GM12878 (cell line): ENCODE measurements around the gene GNAZ. TPM values are rescaled to one million over a fixed set of nuclear protein-coding genes. Genes with fewer than 3 reads are reported as not detected.

Experiments
- ATAC-seq: fragments of 200-7000 bp; cut with Tn5 transposase; 3 replicates; pipeline ENCODE4 v1.9.1; 2020; ENCODE audit warnings: mild to moderate bottlenecking, moderate library complexity
- BruUV-seq: library from RNA; stranded (reverse); fragments of 400-500 nt; replicated peaks from 2 replicates; lab custom pipeline; 2021; lab: Mats Ljungman, UMichigan
- CTCF ChIA-PET: fragments of 300-600 bp; sonication (Branson Sonifier 250); formaldehyde crosslinking; extraction: SDS; loops from one replicate; lab custom pipeline; 2021; ENCODE audit warnings: inconsistent platforms; lab: Yijun Ruan, JAX
- POLR2A ChIA-PET: fragments of 350-600 bp; formaldehyde crosslinking; extraction: SDS; loops from one replicate; lab custom pipeline; 2021; ENCODE audit warnings: inconsistent platforms; lab: Charles Lee
- RAD21 ChIA-PET: fragments of 300-600 bp; sonication (Branson Sonifier 250); formaldehyde crosslinking; loops from one replicate; lab custom pipeline; 2023; ENCODE audit warnings: antibody characterized with exemption; ENCODE audit not compliant: unreplicated experiment; lab: Charles Lee
- SMC1A ChIA-PET: fragments of 300-600 bp; sonication (Branson Sonifier 250); formaldehyde crosslinking; loops from one replicate; lab custom pipeline; 2023; ENCODE audit not compliant: unreplicated experiment, uncharacterized antibody; lab: Charles Lee
- DNase-seq: peaks from one replicate; pipeline ENCODE4 v3.0.0-alpha.2; 2011; ENCODE audit warnings: low read depth, low spot score
- FAIRE-seq: peaks from 3 replicates; lab custom pipeline; 2011; peaks lifted over from hg19 to GRCh38; lab: Jason Lieb, UNC
- H2AFZ ChIP-seq: 2 replicates; pipeline ENCODE4 v1.6.0; 2011; ENCODE audit warnings: low read depth, low read length, control low read depth; ENCODE audit not compliant: control insufficient read depth
- H3K27ac ChIP-seq: 2 replicates; pipeline ENCODE4 v1.5.1; 2011; ENCODE audit warnings: control low read depth; ENCODE audit not compliant: control insufficient read depth, insufficient read depth
- H3K27me3 ChIP-seq, 2 experiments: replicated peaks in 1 of 2; 2 replicates each; pipeline versions ENCODE4 v1.6.0 to v1.6.1; 2011; ENCODE audit warnings: low read length in 1 of 2; ENCODE audit not compliant: control insufficient read depth in 2 of 2, insufficient read depth in 2 of 2
- H3K36me3 ChIP-seq, 2 experiments: 2 replicates each; pipeline ENCODE4 v1.5.1; 2011; ENCODE audit warnings: low read length in 1 of 2; ENCODE audit not compliant: control insufficient read depth in 2 of 2, insufficient read depth in 2 of 2
- H3K4me1 ChIP-seq: 2 replicates; pipeline ENCODE4 v1.6.1; 2011; ENCODE audit warnings: mild to moderate bottlenecking, low read length, moderate library complexity, mixed read lengths; ENCODE audit not compliant: control insufficient read depth, insufficient read depth
- H3K4me2 ChIP-seq: 2 replicates; pipeline ENCODE4 v1.6.0; 2011; ENCODE audit warnings: control low read depth; ENCODE audit not compliant: control insufficient read depth, insufficient read depth
- H3K4me3 ChIP-seq: fragments of 200-600 bp; sonication (generic); 2 replicates; pipeline ENCODE4 v1.5.1; 2016
- H3K79me2 ChIP-seq: 2 replicates; pipeline ENCODE4 v1.6.0; 2011; ENCODE audit warnings: low read length; ENCODE audit not compliant: control insufficient read depth, insufficient read depth
- H3K9ac ChIP-seq: 2 replicates; pipeline ENCODE4 v1.8.0; 2011; ENCODE audit warnings: low read length, control low read depth, mixed read lengths; ENCODE audit not compliant: control insufficient read depth, insufficient read depth
- H3K9me3 ChIP-seq: replicated peaks from 3 replicates; pipeline ENCODE4 v1.5.1; 2011; ENCODE audit warnings: mild to moderate bottlenecking, low read length; ENCODE audit not compliant: control insufficient read depth, insufficient read depth
- H4K20me1 ChIP-seq: 2 replicates; pipeline ENCODE4 v1.6.0; 2011; ENCODE audit not compliant: control insufficient read depth, insufficient read depth
- BCL11A ChIP-seq: IDR thresholded peaks from 2 replicates; pipeline ENCODE4 v1.6.1; 2011; ENCODE audit warnings: low read depth, low read length
- BCL3 ChIP-seq: IDR thresholded peaks from 2 replicates; pipeline ENCODE4 v1.6.1; 2011; ENCODE audit warnings: borderline replicate concordance, low read depth, mild to moderate bottlenecking, moderate library complexity, low read length; ENCODE audit not compliant: insufficient read depth, poor library complexity, severe bottlenecking
- E4F1 ChIP-seq: fragments of 450-650 bp; IDR thresholded peaks from 2 replicates; pipeline ENCODE4 v1.6.1; 2018; ENCODE audit warnings: borderline replicate concordance, mild to moderate bottlenecking; ENCODE audit not compliant: partially characterized antibody
- EP300 ChIP-seq, 2 experiments: fragments of 150-350 bp in 1 of 2; IDR thresholded peaks; 2 replicates each; pipeline ENCODE4 v1.6.1; 2011 to 2012; ENCODE audit warnings: low read depth in 2 of 2, low read length in 2 of 2, borderline replicate concordance in 1 of 2, improper control_type of control experiment in 1 of 2, inconsistent platforms in 1 of 2; ENCODE audit not compliant: control insufficient read depth in 1 of 2
- FOXK2 ChIP-seq: fragments of 450-650 bp; IDR thresholded peaks from 2 replicates; pipeline ENCODE4 v1.6.1; 2017; ENCODE audit warnings: mild to moderate bottlenecking, moderate library complexity
- HDAC2 ChIP-seq: fragments of 200-600 bp; sonication (generic); IDR thresholded peaks from 2 replicates; pipeline ENCODE4 v1.6.1; 2017
- KLF5 ChIP-seq: fragments of 450-650 bp; IDR thresholded peaks from 2 replicates; pipeline ENCODE4 v1.6.1; 2014; ENCODE audit warnings: mild to moderate bottlenecking; ENCODE audit not compliant: partially characterized antibody
- PAX5 ChIP-seq: IDR thresholded peaks from 2 replicates; pipeline ENCODE4 v1.6.1; 2011; ENCODE audit warnings: low read depth, low read length, borderline replicate concordance
- RAD21 ChIP-seq: IDR thresholded peaks from 2 replicates; pipeline ENCODE4 v1.6.1; 2011; ENCODE audit warnings: mild to moderate bottlenecking, low read depth, low read length, moderate library complexity; ENCODE audit not compliant: insufficient read depth
- RUNX3 ChIP-seq: IDR thresholded peaks from 2 replicates; pipeline ENCODE4 v1.6.1; 2012; ENCODE audit warnings: low read length, inconsistent platforms
- SMAD5 ChIP-seq: IDR thresholded peaks from 2 replicates; pipeline ENCODE4 v1.6.1; 2016; ENCODE audit warnings: antibody characterized with exemption, low read depth
- SPI1 ChIP-seq: IDR thresholded peaks from 2 replicates; pipeline ENCODE4 v1.6.1; 2011; ENCODE audit warnings: low read depth, mild to moderate bottlenecking, low read length, moderate library complexity, borderline replicate concordance; ENCODE audit not compliant: insufficient read depth
- TCF7 ChIP-seq: IDR thresholded peaks from 2 replicates; pipeline ENCODE4 v1.6.1; 2014; ENCODE audit warnings: antibody characterized with exemption, borderline replicate concordance
- YBX1 ChIP-seq: fragments of 450-650 bp; IDR thresholded peaks from 2 replicates; pipeline ENCODE4 v1.6.1; 2016; ENCODE audit warnings: antibody characterized with exemption
- ZNF592 ChIP-seq: fragments of 450-650 bp; IDR thresholded peaks from 2 replicates; pipeline ENCODE4 v1.6.1; 2017; ENCODE audit warnings: mild to moderate bottlenecking, moderate library complexity
- WGBS: methylation state at CpG from one replicate; pipeline ENCODE4 v1.1.6; 2016; ENCODE audit warnings: low lambda C conversion rate; ENCODE audit not compliant: insufficient replicate concordance, insufficient coverage; ENCODE audit errors: missing lambda C conversion rate; 5-methylcytosine and 5-hydroxymethylcytosine counted together
- in situ Hi-C: fragments of 300-500 bp; cut with MboI; formaldehyde crosslinking; loops from 9 replicates; pipeline ENCODE4 v1.14.3; 2018; ENCODE audit warnings: mixed read lengths
- intact Hi-C: fragments of 100-400 bp; cut with micrococcal nuclease; formaldehyde crosslinking; loops from one replicate; pipeline ENCODE4 v1.14.2; 2022; ENCODE audit not compliant: unreplicated experiment
- polyA plus RNA-seq, 11 experiments: library from polyadenylated mRNA; depleted of rRNA in 4 of 11; unstranded in 6 of 11; stranded (reverse) in 5 of 11; fragments of >200 nt; fragmentation: Nextera tagmentation in 4 of 11; fragmentation: Illumina TruSeq in 1 of 11; extraction: Ambion mirVana in 4 of 11; extraction: Trizol in 1 of 11; gene quantifications; 1 replicate in 1 of 11; 2 replicates in 10 of 11; pipeline versions ENCODE4 v1.2.1 to v1.2.3, GENCODE V29; 2011 to 2016; ENCODE audit warnings: inconsistent platforms in 2 of 11, missing spikeins in 2 of 11, low read depth in 1 of 11
- total RNA-seq, 4 experiments: library from RNA; depleted of rRNA in 3 of 4; stranded (reverse); fragments of >200 nt in 3 of 4; fragmentation: Illumina TruSeq in 1 of 4; extraction: Trizol in 1 of 4; gene quantifications; 2 replicates each; pipeline versions ENCODE4 v1.2.1 to v1.2.3, GENCODE V29; 2013 to 2021

Gene GNAZ
- total and polyA plus RNA-seq, 10 of the 15 experiments (the other 5 are each of a cell fraction or from before 2014, with no cell fraction given): 0.09 to 1.0 (median 0.44) TPM; not detected in 1

- H3K36me3 ChIP-seq: no peaks in the 10 kb centered on the region
- H3K27me3 ChIP-seq: no peaks in the 10 kb centered on the region
- SMC1A ChIA-PET: interaction anchor here (1.0 to 1.5 kb wide), 3 partner anchors 12 to 102 kb away, joined by 3 to 4 read pairs (median 4); no protein-coding TSS in a partner anchor
- POLR2A ChIA-PET: interaction anchor here (0.8 to 1.0 kb wide), 2 partner anchors 14 to 80 kb away, joined by 3 to 4 read pairs; partner anchors contain the start of gene RSPH14
- no peak overlapping the region for H3K9ac ChIP-seq
- RAD21 ChIA-PET: no interaction called here
- H3K4me1 ChIP-seq: no peaks in the 10 kb centered on the region
- H3K4me2 ChIP-seq: no peak overlapping the region
- intact Hi-C loops (no loop called here), in situ Hi-C loops (no loop called here)
- no peak overlapping the region for H3K27ac ChIP-seq
- H3K4me3 ChIP-seq: no peak overlapping the region
- FAIRE-seq (no peak), ATAC-seq (peak; percentile 27; the same call in 2 of the 3 replicates), DNase-seq (no peak)
- no peak overlapping the region for H2AFZ ChIP-seq
- CTCF ChIA-PET: interaction anchor here (1.1 to 2.7 kb wide), 2 partner anchors 10 to 102 kb away, joined by 4 to 13 read pairs; no protein-coding TSS in a partner anchor
- H3K79me2 ChIP-seq: no peaks in the 10 kb centered on the region
- H3K9me3 ChIP-seq: peaks cover 1% of the 10 kb centered on the region; the same call in 2 of the 3 replicates
- WGBS: 52% methylated on average over 16 of the region's 16 CpGs
- BruUV-seq: no TSS peak
- no peaks in the 10 kb centered on the region for H4K20me1 ChIP-seq
- TF ChIP-seq KLF5 (no peak), BCL3 (no peak), SPI1 (no peak), E4F1 (no peak), TCF7 (no peak), BCL11A (no peak), PAX5 (no peak), FOXK2 (no peak), HDAC2 (no peak), YBX1 (no peak), RAD21 (no peak), EP300 (IDR thresholded peaks at IDR 0.05; ENCODE audit: borderline replicate concordance in 1 of 2, control insufficient read depth in 1 of 2, low read depth in 2 of 2, low read length in 2 of 2) (no peak), RUNX3 (no peak), ZNF592 (no peak), SMAD5 (no peak)
These were observed 8.6 kb upstream of the GNAZ start for GRCh38 chr22:23061471-23062280.
